NCI-H2196 (cell line): ENCODE results near the gene PPP3CA.
A peak's percentile ranks its signal among the peaks of the same experiment; 100 is the strongest.
"Not testable (repeated sequence)": the region's sequence is repeated elsewhere in the genome, so short reads cannot be mapped to it uniquely, and the experiment has no call there.

Source experiments
- DNase-seq: peaks from one replicate; lab custom pipeline; 2025; ENCODE audit not compliant: unreplicated experiment; lab: John Stamatoyannopoulos, UW

PPP3CA gene

DNA sequence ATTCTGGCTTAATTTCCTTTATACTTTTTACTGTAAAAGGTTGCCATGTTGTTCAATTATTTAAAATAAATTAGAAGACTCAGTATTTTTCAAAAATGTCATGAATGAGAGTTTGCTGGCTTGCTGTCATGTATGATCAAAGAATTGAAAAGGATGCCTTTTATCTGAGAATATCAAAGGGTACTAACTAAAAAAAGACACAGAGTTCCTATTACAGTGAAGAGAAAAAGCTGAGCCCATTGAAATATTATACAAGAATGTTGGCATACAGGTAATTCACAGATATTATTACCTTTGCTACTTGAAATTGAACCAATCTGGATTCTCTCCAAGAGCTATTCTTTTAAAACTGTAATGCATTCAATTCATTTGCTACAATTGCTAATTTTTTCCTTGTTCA lies 200.0 kb downstream of the PPP3CA start:
- DNase-seq: no peak

DNA sequence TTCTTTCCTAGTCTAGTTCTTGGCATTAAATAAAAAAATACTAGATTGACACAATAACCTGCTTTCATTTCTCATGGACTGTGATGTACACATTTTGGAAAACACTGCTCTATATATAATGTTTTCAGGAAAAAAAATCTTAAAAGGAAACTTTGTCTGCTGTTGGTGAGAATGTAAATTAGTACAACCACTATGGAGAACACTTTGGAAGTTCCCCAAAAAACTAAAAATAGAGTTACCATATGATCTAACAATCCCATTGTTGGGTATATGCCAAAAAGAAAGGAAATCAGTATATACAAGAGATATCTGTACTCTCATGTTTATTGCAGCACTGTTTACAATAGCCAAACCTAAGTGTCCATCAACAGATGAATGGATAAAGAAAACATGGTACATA lies 202.3 kb downstream of the PPP3CA start:
- no peak for DNase-seq

DNA sequence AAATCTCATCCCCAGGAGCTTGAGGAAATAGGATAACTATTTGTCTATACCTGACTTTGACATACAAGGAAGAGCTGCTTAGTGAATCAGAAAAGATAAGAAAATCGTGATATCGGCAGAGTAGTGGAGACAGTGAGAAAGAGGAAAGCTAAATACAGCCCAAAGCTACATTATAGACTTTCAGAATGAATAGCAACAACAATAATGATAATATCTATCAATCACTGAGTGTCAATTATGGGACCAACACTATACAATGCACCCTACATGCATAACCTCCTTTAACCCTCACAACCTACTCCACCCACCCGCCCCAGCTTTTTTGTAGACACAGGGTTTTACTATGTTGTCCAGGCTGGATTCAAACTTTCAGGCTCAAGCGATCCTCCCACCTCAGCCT lies 205.1 kb downstream of the PPP3CA start:
- DNase-seq: no peak

DNA sequence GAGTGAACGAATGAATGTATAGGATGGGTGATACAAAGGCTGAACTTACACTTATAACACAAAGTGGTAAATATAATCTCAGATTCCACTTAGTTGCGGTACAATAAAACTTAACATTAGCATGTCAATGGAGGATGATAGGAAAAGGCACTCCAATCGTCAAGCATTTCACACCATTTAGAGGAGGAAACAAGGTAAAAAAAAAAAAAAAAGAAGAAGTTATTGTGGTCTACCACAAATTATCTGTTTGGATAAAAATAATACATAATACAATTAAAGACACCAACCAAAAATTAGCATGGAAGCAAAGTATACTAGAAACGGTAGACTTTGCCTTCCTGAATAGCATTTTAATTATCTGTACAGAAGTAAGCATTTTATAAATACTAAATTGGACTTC lies 205.5 kb downstream of the PPP3CA start:
- no peak for DNase-seq

DNA sequence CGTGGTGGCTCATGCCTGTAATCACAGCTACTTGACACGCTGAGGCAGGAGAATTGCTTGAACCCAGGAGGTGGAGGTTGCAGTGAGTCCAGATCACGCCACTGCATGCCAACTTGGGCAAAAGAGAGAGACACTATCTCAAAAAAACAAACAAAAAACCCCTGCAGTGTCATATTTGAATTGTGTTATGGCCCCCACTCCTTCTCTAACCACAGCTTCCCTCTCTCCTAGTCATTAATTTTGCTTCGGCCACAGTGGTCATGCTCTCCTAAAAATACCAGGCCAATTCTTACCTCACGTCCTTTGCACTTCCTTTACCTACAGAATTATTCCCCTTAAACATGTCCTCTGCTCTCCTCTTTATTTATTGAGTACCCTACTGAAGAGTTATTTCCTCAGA lies 206.1 kb downstream of the PPP3CA start:
- no peak for DNase-seq

DNA sequence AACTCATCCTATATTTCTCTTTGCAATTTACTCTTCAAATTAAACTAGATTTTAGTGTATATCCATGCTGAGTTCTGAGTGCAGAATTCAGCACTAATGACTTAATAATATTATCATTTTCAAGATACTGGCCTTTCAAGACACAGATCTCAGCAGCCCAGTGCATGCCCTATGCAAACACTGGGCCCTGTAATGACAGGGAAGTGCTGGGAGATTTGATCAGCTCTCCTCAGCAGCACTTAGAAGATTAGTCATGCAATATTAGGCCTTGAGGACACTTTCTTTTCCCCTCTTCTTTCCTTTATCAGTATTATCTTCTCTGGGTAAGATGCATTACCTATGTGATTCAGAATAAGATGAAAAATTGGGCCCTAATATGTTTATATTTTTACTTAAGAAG lies 207.1 kb downstream of the PPP3CA start:
- DNase-seq: no peak

DNA sequence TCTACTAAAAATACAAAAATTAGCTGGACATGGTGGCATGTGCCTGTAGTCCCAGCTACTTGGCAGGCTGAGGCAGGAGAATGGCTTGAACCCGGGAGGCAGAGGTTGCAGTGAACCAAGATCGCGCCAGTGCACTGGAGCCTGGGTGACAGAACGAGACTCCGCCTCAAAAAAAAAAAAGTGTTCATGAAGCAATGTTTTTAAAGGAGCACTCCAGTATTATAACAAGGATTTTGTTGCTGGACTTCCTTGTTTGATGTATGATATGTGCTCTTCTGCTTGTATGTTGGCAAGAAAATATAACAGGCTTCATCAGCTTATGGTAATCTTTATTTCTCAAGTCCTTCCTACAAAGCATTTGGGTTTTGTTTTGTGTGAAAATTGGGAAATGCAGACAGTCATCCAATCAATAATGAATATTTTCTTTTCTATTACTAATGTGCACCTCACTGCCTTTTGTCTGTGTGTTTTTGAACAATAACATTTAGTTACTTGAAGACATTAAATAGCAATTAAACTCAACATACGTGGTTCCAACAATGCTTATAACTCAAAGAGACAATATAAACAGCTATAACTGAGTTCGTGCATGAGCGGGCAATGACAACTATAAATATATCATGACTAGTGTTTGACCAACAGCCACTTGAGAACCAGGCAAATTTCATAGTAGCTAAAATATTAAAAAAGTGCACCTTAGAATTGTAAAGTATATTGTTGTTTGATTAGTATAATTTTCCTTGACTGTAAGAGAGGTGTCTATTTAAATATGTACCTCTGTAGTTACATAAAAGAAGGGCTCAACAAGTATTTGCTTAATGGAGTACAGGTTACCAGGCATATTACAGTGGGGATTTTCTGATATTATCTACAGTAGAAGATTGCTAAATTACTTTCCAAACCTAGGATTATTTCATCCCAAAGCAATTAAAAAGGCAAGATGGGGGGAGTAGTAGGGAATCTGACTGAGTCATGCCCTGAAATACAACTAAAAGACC lies 210.7 kb downstream of the PPP3CA start:
- DNase-seq: no peak

DNA sequence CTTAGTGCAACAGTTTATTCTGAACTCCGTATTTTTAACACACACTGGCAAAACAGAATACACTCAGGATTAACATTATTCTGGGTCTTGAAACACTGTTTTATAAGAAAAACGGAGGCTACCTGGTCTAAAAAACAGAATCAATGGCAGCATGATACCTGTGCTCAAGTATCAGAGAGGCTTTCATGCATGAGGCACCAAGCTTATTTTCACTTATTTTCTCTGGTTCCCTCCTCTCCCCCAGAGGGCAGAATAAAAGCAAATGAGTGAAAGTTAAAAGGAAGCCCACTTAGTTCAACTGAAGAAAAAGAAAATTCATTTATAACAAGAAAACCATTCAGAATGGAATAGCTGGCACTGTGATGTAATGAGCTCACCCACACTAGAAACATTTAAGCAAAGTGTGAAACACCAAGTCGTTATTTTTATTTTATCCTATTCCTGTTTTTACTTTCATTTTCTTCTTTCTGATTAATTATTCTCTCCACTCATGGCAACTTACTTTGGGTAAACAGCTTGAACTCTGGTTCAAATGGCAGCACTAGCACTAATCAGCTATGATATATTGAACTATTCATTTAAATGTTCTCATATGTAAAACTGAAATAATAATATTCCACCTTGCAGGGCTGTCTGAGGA lies 211.8 kb downstream of the PPP3CA start:
- no peak for DNase-seq

DNA sequence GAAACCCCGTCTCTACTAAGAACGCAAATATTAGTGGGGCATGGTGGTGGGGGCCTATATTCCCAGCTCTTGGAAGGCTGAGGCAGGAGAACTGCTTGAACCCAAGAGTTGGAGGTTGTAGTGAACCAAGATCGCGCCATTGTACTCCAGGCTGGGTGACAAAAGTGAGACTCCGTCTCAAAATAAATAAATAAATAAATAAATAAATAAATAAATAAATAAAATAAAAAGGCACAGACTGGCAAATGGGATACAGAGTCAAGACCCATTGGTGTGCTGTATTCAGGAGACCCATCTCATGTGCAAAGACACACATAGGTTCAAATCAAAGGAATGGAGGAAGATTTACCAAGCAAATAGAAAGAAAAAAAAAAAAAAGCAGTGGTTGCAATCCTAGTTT lies 216.3 kb downstream of the PPP3CA start:
- DNase-seq: not testable (repeated sequence)

DNA sequence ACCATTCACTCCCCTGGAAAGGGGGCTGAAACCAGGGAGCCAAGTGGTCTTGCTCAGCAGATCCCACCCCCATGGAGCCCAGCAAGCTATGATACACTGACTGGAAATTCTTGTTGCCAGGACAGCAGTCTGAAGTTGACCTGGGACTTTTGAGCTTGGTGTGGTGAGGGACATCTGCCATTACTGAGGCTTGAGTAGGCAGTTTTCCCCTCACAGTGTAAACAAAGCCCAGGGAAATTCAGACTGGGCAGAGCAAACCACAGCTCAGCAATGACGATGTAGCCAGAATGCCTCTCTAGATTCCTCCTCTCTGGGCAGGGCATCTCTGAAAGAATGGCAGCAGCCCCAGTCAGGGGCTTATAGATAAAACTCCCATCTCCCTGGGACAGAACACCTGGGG lies 218.4 kb downstream of the PPP3CA start:
- DNase-seq: not testable (repeated sequence)

DNA sequence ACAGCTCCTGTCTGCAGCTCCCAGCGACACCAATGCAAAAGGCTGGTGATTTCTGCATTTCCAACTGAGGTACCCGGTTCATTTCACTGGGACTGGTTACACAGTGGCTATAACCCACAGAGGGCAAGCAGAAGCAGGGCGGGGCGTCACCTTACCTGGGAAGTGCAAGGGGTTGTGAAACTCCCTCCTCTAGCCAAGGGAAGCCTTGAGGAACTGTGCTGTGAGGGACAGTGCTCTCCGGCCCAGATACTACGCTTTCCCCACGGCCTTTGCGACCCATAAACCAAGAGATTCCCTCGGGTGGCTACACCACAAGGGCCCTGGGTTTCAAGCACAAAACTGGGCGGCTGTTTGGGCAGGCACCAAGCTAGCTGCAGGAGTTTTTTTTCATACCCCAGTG lies 218.9 kb downstream of the PPP3CA start:
- DNase-seq: no peak

DNA sequence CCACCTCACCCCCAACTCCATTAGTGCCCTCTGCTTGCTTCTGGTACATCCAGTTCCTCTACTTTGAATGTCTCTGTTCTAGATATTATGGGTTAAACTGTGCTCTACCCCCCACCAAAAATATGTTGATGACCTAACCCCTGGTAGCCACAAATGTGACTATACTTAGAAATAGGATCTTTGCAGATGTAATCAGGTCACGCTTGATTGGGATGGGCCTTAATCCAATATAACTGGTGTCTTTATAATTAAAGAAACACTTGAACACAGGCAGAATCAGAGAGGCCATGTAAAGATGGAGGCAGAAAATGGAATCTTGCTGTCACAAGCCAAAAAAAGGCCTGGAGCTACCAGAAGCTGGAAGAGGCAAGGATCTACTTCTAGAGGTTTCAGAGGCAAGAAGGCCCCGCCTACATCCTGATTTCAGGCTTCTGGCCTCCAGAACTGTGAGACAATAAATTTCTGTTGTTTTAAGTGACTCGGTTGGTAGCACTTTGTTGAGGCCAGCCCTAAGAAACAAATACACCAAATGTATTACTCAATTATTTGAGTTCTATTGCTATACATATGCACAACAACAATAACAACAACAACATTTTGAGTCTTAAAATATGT lies 220.0 kb downstream of the PPP3CA start:
- DNase-seq: no peak

DNA sequence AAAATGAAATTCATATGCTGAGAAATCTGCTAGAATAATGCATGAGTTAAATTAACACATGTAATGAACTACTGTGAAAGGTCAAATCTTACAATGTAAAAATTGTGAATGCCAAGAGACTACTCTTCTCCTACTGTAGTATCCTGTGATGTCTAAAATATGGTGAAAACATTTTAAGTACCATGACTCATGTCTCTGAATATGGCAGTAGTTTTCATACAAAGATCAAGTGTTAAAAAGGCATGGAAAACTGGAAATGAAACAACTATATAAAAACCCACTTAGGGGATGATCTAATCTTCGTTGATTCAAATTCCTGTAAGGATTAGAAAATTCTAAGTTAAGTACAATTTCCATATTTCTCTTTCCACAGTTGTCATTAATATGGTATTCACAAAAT lies 221.3 kb downstream of the PPP3CA start:
- no peak for DNase-seq

DNA sequence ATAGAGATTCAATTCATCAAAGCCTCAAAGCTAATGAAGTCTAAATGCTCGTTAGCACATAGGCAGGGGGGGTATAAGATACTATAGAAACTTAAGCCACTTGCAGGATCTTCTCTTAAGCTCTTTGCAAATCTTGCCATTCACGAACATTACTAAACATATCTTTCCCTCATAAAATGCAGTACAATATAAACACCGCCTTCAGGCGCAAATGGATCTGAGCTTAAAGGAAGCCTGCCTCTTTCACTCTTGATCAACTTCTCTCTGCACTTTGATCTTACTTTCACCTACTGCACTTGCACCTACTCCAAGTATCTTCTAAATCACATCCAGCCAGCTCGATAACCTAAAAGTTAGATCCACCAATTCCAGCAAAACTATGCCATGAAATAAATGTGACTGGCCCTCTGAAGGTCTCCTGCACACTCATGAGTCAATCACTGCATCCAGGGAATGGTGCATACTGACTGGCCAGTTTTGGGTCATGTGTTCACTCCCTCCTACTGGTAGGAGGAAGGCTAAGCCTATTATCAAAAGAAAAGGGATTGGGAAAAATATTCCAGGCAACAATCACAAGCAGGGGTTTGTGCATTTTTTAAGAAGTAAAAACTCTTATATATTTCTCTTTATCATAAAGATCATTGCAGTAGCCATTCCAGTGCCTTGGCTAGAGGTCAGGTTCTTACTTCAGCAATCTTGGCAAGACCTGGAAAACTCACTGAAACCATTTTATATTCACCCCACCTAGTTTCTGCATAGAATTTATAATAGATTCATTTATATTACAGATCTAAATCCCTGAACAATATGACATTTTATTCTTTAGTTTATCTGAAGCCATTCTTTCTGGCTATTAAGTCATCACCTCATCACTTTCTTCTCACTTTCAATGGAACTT lies 222.0 kb downstream of the PPP3CA start:
- DNase-seq: no peak

DNA sequence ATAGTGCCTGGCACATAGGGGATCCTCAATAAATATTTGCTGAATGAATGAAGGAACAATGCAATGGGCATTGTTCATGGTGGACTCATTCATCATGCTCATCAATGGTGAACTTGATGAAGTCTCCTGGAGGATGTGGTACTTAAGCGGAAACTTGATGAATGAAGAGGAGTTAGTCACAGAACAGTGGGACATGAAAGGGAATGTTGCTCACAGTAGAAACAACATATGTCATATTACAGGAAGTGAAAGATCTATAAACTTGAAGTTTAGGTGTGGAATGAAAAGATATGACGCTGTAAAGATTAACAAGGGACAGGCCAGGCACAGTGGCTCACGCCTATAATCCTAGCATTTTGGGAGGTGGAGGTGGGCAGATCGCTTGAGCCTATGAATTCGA lies 224.1 kb downstream of the PPP3CA start:
- DNase-seq: no peak

DNA sequence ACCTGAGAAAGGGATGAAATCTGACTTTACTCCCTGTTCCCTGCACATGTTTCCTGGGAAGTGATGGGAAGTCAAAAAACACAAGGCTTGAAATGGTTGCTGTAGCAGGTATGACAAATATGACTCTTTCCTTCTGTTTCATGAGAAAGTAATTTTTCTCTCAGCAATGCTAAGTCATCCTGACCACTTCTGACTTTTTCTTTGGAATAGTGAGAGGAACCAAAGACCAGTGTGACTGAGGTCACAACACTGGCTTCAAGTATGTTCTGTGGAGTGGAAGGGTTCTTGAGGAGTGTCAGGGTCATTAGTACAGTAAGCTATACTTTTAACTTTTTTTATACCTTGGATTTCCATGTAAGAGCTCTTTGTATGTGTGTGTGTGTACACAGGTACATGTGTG lies 225.3 kb downstream of the PPP3CA start:
- DNase-seq: no peak

DNA sequence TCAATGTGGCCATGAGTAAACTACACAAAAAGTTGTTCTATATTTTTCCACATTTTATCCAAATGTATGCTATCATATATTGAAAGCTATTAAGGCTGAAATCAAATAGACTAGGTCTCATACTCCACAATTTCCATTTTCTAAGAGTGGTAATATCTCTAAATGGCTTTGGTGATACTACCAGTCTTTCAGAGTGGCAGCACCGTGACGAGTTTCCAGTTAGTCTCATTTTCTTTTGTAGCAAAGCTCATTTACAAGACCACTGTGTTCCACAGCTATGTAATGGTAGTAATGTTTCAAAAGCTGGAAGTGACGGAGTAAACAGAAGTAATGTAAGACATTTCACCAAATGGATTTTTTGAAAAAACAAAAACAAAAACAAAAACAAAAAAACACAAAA lies 228.2 kb downstream of the PPP3CA start:
- DNase-seq: no peak

DNA sequence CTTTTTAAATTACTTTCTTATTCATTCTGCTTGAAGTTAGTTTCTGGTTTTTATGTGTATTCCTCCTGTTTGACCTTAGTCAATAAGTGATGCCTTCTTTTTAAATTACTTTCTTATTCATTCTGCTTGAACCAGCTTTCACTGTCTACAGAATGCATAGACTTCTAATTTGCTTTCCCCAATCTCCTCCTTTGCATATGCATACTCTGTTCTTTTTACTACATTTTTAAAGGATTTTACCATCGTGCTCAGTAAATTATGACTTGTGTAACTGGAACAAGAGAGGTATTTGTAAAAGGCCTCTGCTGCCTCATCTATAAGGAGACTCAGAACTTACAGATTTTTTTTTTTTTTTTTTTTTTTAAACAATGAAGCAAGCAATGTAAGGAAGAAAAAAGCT lies 228.7 kb downstream of the PPP3CA start:
- no peak for DNase-seq

DNA sequence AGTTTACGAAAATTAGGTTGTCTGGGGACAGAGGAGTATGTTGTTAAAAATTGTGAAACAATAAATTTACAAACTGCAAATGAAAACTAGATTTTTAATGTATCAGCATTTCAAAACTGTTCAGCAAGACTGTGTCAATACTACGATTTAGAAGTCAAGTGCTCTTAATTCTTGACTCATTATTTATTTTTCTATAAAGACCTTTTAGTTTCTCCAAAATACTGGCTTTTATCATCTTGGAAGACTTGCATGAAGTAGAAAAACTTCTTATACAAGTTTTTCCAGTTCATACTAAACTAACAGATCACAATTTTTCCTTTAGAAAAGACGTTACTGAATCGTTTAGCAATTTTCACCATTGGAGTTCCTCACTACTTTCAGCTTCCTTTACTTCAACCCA lies 231.4 kb downstream of the PPP3CA start:
- DNase-seq: no peak

DNA sequence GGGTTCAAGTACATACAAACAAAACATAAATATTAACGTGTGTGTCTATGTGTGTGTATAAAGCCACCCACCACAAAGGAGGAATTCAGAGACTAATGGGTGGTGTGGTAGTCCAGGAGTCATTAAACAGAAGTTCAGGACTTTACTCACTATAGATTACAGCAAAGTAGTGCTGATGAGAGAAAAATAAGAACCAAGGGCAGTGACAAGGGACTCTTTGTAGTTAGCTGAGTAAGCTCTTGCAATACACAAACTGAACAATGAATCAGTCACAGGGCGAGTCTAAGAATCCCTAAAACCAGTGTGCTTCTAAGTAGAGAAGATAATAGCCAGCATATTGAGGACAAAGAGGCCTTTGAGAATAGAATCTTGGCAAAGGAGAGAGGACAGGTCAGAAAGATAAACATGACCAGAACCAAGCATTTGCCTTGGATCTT lies 232.4 kb downstream of the PPP3CA start:
- peak; percentile 35 for DNase-seq
